Ishikawa (cell line): ENCODE data around the gene CPEB2.

Source experiments
- CREB1 ChIP-seq: IDR thresholded peaks from 2 replicates; pipeline ENCODE4 v1.6.1; 2012; ENCODE audit warnings: low read depth
- EGR1 ChIP-seq: IDR thresholded peaks from 2 replicates; pipeline ENCODE4 v1.6.1; 2012
- EP300 ChIP-seq: IDR thresholded peaks from 2 replicates; pipeline ENCODE4 v1.6.1; 2012; ENCODE audit warnings: borderline replicate concordance
- FOXM1 ChIP-seq: IDR thresholded peaks from 2 replicates; pipeline ENCODE4 v1.6.1; 2012; ENCODE audit warnings: low read depth, borderline replicate concordance
- NFIC ChIP-seq: IDR thresholded peaks from 2 replicates; pipeline ENCODE4 v1.6.1; 2012
- TAF1 ChIP-seq: IDR thresholded peaks from 2 replicates; pipeline ENCODE4 v1.6.1; 2012; ENCODE audit warnings: low read depth, mild to moderate bottlenecking
- TCF12 ChIP-seq: IDR thresholded peaks from 2 replicates; pipeline ENCODE4 v1.6.1; 2012; ENCODE audit warnings: low read depth
- TEAD4 ChIP-seq: IDR thresholded peaks from 2 replicates; pipeline ENCODE4 v1.6.1; 2012
- YY1 ChIP-seq: IDR thresholded peaks from 2 replicates; pipeline ENCODE4 v1.6.1; 2012; ENCODE audit warnings: low read depth
- TF ChIP-seq, protein P1 (sequence below): IDR thresholded peaks from 2 replicates; pipeline ENCODE4 v1.6.1; 2012
- TF ChIP-seq, protein P2 (sequence below): IDR thresholded peaks from 2 replicates; pipeline ENCODE4 v1.6.1; 2012; ENCODE audit warnings: low read depth, mild to moderate bottlenecking

DNA sequence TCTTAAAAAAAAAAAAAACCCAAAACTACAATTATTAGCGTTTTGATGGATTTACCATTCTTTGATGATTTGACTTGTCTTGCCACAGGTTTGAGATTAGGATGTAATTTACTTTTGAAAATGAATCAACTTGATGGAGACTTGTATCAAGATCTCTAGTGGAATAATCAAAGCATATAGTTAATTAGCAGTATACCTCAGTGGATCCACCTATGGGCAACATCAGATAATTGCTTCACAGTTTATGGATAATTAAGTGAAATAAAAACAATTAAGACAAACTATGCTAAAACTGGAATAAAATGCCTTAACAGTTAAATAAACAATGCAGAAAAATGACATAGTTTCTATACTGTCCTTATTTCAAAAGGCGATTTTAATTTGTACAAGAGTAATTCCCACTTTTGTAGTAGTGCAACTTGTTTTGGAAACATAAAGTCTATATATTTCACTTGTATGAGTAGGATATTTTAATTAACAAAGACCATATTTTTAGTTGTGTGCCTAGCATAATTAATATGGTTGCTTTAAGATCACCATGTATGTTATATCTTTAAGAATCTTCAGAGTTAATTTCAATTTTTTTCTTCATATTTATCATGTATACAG is 4.2 kb downstream of the CPEB2 start:
- no peak for TF ChIP-seq TAF1
- no peak for TF ChIP-seq EP300
- no peak for TF ChIP-seq TEAD4
- TF ChIP-seq YY1: no peak
- no peak for TF ChIP-seq TCF12
- TF ChIP-seq EGR1: no peak
- TF ChIP-seq NFIC: no peak
- TF ChIP-seq CREB1: no peak
- TF ChIP-seq, protein P1, sequence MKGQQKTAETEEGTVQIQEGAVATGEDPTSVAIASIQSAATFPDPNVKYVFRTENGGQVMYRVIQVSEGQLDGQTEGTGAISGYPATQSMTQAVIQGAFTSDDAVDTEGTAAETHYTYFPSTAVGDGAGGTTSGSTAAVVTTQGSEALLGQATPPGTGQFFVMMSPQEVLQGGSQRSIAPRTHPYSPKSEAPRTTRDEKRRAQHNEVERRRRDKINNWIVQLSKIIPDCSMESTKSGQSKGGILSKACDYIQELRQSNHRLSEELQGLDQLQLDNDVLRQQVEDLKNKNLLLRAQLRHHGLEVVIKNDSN: no peak
- TF ChIP-seq FOXM1: no peak
- TF ChIP-seq, protein P2, sequence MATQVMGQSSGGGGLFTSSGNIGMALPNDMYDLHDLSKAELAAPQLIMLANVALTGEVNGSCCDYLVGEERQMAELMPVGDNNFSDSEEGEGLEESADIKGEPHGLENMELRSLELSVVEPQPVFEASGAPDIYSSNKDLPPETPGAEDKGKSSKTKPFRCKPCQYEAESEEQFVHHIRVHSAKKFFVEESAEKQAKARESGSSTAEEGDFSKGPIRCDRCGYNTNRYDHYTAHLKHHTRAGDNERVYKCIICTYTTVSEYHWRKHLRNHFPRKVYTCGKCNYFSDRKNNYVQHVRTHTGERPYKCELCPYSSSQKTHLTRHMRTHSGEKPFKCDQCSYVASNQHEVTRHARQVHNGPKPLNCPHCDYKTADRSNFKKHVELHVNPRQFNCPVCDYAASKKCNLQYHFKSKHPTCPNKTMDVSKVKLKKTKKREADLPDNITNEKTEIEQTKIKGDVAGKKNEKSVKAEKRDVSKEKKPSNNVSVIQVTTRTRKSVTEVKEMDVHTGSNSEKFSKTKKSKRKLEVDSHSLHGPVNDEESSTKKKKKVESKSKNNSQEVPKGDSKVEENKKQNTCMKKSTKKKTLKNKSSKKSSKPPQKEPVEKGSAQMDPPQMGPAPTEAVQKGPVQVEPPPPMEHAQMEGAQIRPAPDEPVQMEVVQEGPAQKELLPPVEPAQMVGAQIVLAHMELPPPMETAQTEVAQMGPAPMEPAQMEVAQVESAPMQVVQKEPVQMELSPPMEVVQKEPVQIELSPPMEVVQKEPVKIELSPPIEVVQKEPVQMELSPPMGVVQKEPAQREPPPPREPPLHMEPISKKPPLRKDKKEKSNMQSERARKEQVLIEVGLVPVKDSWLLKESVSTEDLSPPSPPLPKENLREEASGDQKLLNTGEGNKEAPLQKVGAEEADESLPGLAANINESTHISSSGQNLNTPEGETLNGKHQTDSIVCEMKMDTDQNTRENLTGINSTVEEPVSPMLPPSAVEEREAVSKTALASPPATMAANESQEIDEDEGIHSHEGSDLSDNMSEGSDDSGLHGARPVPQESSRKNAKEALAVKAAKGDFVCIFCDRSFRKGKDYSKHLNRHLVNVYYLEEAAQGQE: no peak
